IPS DF 19.7 (cell line): Measurements from ENCODE around the gene RPL18.

Experiments used
- DNase-seq: peaks from one replicate; pipeline ENCODE4 v3.0.0-alpha.2; 2013; ENCODE audit warnings: low read depth, low spot score

Gene RPL18

DNA sequence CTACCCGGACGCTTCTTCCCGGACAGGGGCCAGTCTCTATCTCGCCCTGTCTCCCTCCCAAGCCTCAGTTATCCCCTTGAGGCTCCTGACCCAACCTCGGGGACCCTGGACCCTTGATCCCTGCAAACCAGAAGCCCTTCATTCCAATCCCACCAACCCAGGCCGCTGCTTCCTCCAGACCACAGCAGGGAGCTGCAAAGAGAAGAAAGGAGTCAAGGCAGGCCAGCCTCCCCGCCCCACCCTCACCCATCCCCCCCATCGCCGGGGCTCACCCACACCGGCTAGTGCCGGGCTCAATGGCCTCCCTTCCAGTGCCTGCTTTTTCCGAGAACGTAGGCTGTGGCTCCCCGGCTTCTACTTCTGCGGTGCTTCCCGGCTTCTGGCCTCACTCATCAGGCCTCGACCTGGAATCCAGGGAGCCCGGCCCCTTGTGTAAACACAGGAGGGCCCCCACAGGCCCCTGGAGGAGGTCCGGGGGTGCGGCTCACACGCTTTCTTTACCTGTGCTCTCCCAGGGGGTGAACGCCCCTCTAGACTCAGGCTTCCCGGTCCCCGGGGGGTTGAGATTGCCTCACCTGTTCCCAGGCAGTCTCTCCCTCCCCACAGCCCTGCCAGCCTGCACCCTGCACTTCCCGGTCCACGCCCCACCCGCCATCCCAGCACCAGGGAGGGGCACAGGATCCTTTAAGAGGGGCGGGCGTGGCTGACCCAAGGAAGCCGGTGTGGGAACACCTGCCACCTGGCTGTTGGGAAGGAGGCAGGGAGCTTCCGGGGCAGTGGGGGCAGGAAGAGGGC is 4.3 kb downstream of the RPL18 start, which contains the start of gene FAM83E:
Gene FAM83E, minus strand, starts transcription at position 641 of the 795 bp plus-strand sequence. CDS start 1,704 bp downstream, outside the sequence.
- no peak for DNase-seq

DNA sequence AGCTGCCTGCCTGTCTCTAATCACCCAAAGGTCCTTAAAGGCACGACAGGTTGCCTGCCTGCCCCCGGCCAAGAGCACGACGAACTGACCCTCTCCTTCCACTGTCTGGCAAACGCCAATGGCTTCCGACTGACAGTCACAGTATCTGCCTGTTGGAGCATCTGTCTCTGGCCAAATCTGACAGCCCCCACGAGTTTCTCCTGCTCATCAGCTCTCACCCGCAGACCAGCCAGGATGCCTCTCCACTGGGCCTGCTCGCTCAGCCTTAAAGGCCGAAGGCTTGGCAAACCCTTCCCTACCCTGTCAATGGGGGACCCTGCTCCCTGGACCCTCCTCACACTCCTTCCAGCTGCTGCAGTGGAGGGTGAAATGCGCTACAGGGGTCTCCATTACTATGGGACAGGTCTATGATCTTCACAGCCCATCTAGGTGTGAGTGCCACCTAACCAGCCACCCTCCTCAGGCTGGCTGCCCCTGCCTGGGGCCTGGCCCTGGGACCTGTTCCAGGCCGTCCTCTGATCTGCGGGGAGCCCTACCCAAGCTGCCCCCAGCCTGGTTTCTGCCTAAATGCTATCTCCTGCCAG is 5.0 kb downstream of the RPL18 start:
- no peak for DNase-seq

DNA sequence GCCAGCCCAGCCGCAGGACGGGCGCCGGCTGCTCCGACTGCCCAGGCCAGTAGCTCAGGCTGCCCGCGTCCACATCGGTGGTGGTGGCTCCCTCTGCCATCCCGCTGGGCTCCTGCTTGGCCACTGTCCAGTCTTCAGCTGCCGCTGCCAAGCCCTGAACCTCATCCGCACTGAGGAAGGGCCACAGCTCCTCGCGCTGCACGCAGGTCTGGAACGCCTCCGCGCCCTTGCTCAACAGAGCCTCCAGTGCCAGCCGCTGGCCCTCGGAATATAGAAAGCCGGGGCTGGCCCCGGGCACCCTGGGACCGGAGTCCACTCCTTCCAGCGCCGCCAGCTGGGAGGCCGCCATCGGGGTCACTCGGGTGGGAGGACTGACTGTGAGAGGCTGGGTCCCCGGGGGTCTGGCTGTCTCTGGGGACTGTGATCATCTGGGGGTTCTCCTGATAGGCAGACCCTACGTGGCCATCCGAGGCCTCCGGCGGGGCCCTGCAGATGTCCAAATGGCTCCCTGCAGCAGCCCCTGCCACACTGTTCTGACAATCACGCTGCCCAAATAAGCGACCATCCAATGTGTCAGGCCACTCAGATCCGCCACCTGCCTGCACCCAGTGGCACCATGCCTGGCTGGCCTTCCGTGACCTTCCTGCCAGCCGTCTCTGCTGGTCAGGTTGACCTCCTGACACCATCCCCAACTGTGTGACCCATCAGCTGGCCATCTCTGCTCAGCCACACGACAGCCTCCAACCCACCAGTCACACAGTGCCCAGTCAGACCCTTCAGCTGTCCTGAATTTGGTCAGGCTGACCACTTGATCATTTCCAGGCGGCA is 5.7 kb downstream of the RPL18 start:
- DNase-seq = no peak

GRCh38 chr19:48611872-48612271 is 7.1 kb downstream of the RPL18 start:
- DNase-seq = no peak

DNA sequence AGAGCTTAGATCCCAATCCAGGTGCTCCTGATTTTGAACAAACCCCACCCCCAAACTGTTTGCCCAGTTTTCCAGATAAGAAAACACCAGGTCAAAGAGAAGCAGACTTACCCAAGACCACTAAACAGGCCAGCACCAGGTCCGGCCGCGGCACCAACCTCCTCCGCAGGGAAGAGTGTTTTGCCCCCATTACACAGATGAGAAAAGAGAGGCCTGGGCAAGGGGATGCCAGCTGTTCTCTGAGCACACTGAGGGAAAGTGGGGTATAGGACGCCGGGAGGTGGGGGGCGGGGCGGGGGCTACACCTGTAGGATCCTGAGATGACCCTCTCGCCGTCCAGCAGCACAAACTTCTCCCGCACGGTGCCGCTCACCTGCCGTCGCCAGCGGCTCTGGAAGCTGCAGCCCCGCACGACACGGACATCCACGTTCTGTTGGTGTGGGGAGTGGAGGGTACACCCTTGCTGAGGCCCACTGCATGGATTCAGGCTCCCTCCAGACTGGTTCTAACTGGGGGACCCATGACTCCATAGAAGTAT is 9.3 kb downstream of the RPL18 start:
- DNase-seq = no peak

DNA sequence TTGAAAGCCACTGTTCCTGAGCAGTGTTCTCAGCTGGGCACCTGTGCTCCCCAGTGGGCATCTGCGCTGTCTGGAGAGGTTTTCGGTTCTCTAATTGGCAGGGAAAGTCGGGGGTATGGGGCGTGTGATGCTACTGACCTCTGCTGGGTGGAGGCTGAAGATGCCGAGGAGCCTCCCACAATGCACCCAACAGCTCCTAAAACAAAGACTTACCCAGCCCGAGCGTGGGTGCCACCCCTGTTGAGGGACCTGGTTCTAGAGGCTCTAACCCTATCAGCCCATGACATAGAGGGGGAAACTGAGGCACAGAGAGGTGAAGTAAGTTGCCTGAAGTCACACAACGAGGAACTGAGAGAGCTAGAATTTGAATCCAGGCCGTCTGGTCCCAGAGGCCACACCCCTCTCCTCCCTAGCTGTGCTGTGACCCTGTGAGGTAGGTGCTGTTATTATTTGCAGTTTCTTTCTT is 10.1 kb downstream of the RPL18 start:
- peak; percentile 45 for DNase-seq

DNA sequence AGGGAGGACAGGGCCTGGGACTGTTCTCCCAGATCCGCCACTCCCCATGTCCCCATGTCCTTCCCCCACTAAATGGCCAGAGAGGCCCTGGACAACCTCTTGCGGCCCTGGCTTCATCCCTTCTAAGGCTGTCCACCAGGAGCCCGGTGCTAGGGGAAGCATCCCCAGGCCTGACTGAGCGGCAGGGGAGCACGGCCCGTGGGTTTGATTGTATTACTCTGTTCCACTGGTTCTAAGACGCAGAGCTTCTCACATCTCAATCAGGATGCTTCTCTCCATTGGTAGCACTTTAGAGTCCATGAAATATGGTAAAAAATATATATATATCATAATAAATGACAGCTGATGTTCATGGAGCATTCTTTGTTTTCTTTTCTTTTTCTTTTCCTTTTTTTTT is 11.6 kb downstream of the RPL18 start:
- no peak for DNase-seq

DNA sequence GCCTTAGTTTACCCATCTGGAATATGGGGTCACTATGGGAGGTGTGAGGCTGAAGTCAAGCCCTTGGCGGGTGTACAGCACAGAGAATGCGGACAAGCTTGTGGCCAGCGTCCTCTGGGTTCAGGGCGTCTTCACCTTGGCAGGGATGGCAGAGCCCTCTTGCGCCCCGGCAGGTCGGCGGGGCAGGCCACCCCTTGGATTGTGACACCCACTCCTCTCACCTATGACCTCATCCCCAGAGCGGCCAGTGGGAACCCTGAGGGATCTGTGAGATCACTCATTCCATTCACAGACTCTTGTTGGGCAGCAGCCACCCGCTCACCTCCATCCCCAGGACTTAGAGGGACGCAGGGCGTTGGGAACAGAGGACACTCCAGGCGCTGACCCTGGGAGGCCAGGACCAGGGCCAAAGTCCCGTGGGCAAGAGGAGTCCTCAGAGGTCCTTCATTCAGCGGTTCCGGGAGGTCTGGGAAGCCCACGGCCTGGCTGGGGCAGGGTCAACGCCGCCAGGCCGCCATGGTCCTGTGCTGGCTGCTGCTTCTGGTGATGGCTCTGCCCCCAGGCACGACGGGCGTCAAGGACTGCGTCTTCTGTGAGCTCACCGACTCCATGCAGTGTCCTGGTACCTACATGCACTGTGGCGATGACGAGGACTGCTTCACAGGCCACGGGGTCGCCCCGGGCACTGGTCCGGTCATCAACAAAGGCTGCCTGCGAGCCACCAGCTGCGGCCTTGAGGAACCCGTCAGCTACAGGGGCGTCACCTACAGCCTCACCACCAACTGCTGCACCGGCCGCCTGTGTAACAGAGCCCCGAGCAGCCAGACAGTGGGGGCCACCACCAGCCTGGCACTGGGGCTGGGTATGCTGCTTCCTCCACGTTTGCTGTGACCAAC is 12.3 kb downstream of the RPL18 start, which contains the start of gene SPACA4:
Gene SPACA4, plus strand, starts transcription at position 280 of the 896 bp plus-strand sequence. Its CDS starts 237 bp downstream, at position 517.
- no peak for DNase-seq

GRCh38 chr19:48603850-48604249 is 15.1 kb downstream of the RPL18 start:
- no peak for DNase-seq

DNA sequence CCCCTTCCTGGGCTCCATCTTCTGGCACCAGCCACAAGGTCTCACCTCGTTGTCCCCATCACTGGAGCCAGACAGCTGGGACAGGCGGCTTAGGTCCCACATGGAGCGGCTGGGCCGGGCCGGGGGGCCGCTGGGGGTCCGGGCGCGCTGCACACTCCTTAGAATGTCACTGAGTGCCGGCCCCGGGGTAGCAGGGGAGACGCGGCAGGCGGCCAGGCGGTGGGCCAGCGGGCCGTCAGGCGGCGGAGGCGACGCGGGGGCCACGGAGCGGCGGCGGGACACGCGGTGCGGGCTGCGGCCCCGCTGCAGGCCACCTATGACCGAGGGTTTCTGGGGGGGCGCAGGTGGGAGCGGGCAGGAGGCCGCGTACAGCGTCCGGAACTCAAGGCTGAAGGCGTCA is 15.5 kb downstream of the RPL18 start:
- no peak for DNase-seq

DNA sequence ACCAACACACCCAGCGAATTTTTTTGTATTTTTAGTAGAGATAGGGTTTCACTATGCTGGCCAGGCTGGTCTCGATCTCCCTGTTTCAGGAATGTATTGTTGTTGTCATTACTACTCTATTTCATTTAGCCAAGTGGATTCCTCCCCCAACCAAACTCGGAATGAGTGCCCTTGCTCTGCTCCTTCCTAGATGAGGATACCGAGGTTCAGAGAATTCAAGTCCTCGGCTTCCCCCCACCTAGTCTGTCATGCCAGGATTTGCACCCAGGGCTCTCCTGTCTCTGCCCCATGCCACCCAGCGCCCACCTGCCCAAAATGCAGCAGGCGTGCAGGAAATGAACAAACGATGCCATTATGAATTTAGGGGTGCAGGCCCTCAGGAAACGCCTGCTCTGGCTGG is 16.0 kb downstream of the RPL18 start:
- no peak for DNase-seq

DNA sequence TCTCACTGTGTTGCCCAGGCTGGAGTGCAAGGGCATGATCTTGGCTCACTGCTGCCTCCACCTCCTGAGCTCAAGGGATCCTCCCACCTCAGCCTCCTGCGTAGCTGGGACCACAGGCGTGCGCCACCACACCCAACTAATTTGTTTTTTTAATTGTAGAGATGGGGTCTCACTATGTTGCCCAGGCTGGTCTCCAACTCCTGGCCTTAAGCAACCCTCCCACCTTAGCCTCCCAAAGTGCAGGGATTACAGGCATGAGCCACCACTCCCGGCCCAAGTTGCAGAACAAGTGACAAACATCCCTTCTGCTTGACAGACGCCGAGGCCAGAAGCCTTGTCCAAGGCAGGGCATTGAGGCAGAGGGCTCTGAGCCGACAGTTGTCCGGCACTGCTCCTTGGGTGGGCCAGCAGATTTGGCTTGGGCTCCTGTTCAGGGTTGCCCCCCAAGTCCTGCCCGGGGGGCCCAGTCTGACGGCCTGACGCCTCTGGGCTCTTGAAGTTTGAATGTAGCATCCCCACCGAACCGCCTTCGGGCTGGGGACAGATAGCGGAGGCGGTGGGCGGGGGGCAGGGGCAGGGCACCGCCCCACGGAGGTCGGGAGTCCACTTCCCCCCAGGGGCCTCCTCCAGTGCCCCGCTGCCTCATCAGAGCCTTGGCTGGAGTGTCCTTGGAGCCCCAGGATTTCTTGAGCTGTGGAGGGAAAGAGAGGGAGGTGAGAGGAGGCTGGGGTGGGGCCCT is 18.1 kb downstream of the RPL18 start:
- DNase-seq = no peak

GRCh38 chr19:48598996-48599700 is 19.8 kb downstream of the RPL18 start:
- DNase-seq = no peak

GRCh38 chr19:48596679-48597465 is 22.1 kb downstream of the RPL18 start:
- no peak for DNase-seq

DNA sequence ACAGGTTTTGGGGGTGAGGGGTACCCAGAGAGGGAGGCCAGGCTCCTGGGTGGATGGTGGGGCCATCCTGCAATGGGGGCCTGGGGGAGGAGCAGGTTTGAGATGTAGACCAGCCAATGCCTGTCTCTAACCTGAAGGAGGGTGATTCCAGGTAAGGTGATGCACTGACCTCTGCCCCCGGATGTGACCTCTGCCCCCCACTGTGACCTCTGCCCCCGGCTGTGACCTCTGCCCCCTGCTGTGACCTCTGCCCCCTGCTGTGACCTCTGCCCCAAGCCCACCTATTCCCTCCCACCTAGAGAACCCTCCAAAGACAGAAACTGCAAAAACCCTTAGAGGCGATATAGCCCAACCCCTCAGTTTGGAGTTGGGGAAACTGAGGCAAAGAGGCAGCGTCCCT is 22.7 kb downstream of the RPL18 start:
- no peak for DNase-seq

DNA sequence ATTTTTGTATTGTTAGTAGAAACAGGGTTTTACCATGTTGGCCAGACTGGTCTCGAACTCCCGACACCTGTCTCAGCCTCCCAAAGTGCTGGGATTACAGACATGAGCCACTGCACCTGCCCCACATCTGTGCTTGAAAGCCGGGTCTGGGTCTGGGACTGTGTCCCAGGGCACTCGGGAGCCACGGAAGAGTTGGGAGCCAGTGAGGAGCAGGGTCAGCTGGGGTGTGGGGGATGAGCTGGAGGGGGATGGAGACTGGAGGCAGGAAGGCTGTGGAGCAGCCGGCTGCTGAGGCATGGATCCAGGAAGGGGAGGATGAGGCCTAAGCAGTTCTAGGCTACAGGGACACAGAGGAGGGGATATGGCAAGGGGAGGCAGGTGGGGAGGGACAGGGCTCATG is 23.1 kb downstream of the RPL18 start:
- no peak for DNase-seq

DNA sequence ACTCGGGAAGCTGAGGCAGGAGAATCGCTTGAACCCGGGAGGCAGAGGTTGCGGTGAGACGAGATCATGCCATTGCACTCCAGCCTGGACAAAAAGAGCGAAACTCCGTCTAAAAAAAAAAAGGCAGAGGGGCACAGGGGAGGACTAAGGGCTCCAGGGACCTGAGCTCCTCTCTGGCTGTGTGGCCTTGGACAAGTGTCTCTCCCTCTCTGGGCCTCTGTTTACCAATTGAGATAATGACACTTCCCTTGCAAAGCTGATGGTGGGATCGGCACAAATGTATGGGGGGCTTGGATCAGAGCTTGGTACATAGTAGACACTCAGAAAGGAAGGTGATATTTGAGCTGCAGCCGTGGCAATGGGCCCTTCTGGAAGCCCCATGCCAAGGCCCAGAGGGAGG is 23.8 kb downstream of the RPL18 start:
- no peak for DNase-seq

- DNase-seq = no peak
Measured at GRCh38 chr19:48591021-48591420, 28.0 kb downstream of the RPL18 start.
